ENCODE results near the gene CD3E. TPM values are rescaled to one million over a fixed set of nuclear protein-coding genes. Genes with fewer than 3 reads are reported as not detected.

Gene CD3E
- total RNA-seq, 2 donors from 2014 or later: 25.7 to 148 TPM

DNA sequence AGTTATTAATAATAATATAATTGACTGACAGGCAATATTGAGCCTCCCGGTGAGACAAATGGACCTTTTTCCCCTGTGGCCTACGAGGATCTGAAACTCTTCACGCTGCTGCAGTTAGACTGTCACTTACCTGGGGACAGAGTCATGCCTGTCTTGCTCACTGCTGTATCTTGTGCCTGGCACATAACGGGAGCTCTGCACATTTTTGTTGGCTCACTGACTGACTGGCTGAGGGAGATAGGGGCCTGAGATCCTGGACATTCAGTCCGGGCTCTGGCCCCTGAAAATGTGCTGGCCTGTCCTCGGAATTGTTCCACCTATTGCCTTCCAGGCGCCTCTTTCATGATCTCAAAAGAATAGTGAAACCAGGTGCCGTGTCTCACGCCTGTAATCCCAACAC lies 38.7 kb downstream of the CD3E start:
- Mint-ChIP-seq H3K27me3 (no peaks in the 10 kb centered on the region), H3K9me3 (no peaks in the 10 kb centered on the region), H3K36me3 (peaks cover 5% of the 10 kb centered on the region), H3K27ac (peak overlapping the region in 1 of 2 donors; percentile 81), H3K4me3 (peak overlapping the region; percentile 91), H3K4me1 (ENCODE audit: low read depth in 2 of 2) (peaks cover 29 to 52% of the 10 kb centered on the region in 2 donors)
- DNase-seq (ENCODE audit: low spot score) (no peak), ATAC-seq (no peak)

DNA sequence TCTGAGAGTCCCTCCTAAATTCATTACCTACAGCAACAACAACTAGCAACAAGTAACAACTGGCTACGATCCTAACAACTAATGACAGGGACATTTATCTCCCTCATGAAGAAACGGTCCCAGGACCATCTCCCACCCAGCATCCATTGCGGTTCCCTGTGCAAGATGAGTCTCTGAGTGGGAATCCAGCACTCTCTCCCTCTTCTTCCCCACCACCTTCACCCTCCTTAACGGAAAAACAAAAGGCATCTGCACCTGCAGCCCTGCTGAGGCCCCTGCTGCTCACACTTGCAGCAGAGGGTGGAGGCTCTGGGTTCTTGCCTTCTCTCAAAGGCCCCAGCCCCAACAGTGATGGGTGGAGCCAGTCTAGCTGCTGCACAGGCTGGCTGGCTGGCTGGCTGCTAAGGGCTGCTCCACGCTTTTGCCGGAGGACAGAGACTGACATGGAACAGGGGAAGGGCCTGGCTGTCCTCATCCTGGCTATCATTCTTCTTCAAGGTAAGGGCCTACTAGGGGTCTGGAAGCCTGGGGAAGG lies 39.5 kb downstream of the CD3E start, which contains the start of gene CD3G:
TSS of gene CD3G (plus strand) at position 364 of the 535 bp plus-strand sequence. CDS start at position 444, 80 bp downstream.
- peaks cover 5% of the 10 kb centered on the region for H3K36me3 Mint-ChIP-seq
- peak within 1 kb of the TSS; percentile 18 to 81 for H3K27ac Mint-ChIP-seq
- H3K4me1 Mint-ChIP-seq (ENCODE audit: low read depth in 2 of 2): peaks cover 22 to 51% of the 10 kb centered on the region in 2 donors
- ATAC-seq (peak in 1 of 2 donors; percentile 51), DNase-seq (ENCODE audit: low spot score) (no peak)
- H3K9me3 Mint-ChIP-seq: no peaks in the 10 kb centered on the region
- no peaks in the 10 kb centered on the region for H3K27me3 Mint-ChIP-seq
- peak within 1 kb of the TSS; percentile 91 for H3K4me3 Mint-ChIP-seq

DNA sequence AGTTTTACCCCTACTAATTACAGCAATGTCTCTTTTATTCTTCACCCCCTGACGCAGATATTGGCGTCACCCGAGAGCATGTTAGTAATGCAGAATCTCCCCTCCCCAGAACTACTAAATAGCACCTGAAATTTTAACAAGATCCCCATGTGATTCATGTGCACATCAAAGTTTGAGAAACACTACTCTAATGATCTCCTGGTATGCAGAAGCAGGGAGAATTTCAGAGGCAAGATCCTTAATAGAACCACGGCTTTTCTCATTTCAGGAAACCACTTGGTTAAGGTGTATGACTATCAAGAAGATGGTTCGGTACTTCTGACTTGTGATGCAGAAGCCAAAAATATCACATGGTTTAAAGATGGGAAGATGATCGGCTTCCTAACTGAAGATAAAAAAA lies 44.9 kb downstream of the CD3E start:
- Mint-ChIP-seq H3K27ac (peak overlapping the region in 1 of 2 donors; percentile 9), H3K27me3 (no peaks in the 10 kb centered on the region), H3K36me3 (no peaks in the 10 kb centered on the region), H3K4me3 (no peak overlapping the region), H3K4me1 (ENCODE audit: low read depth in 2 of 2) (peaks cover 9 to 38% of the 10 kb centered on the region in 2 donors), H3K9me3 (no peaks in the 10 kb centered on the region)
- no peak for DNase-seq (ENCODE audit: low spot score)
- ATAC-seq: no peak

DNA sequence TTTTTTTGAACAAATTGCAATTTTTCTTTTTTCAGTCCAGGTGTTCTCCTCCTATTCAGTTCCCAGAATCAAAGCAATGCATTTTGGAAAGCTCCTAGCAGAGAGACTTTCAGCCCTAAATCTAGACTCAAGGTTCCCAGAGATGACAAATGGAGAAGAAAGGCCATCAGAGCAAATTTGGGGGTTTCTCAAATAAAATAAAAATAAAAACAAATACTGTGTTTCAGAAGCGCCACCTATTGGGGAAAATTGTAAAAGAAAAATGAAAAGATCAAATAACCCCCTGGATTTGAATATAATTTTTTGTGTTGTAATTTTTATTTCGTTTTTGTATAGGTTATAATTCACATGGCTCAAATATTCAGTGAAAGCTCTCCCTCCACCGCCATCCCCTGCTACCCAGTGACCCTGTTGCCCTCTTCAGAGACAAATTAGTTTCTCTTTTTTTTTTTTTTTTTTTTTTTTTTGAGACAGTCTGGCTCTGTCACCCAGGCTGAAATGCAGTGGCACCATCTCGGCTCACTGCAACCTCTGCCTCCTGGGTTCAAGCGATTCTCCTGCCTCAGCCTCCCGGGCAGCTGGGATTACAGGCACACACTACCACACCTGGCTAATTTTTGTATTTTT lies 48.7 kb downstream of the CD3E start:
- Mint-ChIP-seq H3K4me1 (ENCODE audit: low read depth in 2 of 2) (peaks cover 0 to 18% of the 10 kb centered on the region in 2 donors), H3K36me3 (no peaks in the 10 kb centered on the region), H3K27me3 (no peaks in the 10 kb centered on the region), H3K27ac (no peak overlapping the region), H3K9me3 (no peaks in the 10 kb centered on the region), H3K4me3 (no peak overlapping the region)
- DNase-seq (ENCODE audit: low spot score) (no peak), ATAC-seq (no peak)

DNA sequence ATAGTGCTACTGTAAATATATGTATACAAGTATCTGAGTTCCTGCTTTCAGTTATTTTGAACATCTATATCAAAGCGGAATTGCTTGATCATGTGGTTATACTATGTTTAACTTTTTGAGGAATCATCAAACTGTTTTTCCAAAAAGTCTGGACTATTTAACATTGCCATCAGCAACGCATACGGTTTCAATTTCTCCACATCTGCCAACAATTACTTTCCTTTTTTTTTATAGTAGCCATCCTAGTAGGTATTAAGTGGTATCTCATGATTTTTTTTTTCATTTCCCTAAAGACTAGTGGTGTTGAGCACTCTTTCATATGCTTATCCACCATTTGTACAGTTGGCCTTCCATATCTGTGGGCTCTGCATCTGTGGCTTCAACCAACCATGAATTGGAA lies 53.5 kb downstream of the CD3E start:
- DNase-seq (ENCODE audit: low spot score) (no peak), ATAC-seq (no peak)
- H3K4me1 Mint-ChIP-seq (ENCODE audit: low read depth in 2 of 2): peaks cover 27 to 32% of the 10 kb centered on the region in 2 donors
- H3K27me3 Mint-ChIP-seq: no peaks in the 10 kb centered on the region
- no peaks in the 10 kb centered on the region for H3K9me3 Mint-ChIP-seq
- H3K27ac Mint-ChIP-seq: peak overlapping the region; percentile 6 to 95
- H3K4me3 Mint-ChIP-seq: no peak overlapping the region
- peaks cover 11% of the 10 kb centered on the region for H3K36me3 Mint-ChIP-seq

DNA sequence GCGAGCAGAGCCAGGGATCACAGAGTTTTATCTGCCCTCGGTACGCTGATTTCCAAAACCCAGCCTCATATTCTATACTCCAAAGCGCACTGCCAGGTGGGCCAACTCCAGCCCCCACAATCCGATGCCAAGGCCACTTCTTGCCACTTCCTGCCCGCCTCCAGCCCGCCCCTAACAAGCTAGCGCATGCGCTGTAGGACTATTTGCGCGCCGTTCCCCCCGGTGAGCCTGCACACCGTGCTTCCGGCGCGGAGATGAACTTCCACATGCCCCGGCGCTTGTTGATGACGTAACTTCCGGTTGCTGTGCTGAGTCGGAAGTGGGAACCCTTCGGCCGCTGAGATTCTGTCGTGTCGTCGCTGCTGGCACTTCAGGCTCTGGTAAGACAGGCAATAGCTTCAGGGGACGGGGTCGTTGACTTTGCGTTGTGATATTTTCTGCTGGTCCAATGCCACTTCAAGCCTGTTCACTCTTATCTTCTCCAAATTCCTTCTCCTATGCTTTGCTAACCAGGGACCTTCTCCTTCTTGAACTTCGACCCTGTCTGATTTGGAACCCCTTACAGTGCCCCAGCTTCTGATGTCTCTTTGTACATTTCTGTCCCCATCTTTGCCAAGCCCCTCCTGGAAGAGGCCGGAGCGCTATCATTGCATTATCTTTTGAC lies 54.9 kb downstream of the CD3E start, which contains the start of gene UBE4A:
TSS of gene UBE4A (plus strand) at position 306 of the 664 bp plus-strand sequence. CDS start 5,481 bp downstream, outside the sequence.
- ATAC-seq: peak; percentile 96
- Mint-ChIP-seq H3K9me3 (no peaks in the 10 kb centered on the region), H3K27ac (peak within 1 kb of the TSS; percentile 95 to 99), H3K36me3 (peaks cover 11% of the 10 kb centered on the region), H3K4me1 (ENCODE audit: low read depth in 2 of 2) (peaks cover 30 to 37% of the 10 kb centered on the region in 2 donors), H3K4me3 (peak within 1 kb of the TSS; percentile 98), H3K27me3 (no peaks in the 10 kb centered on the region)
- DNase-seq (ENCODE audit: low spot score): peak; percentile 99

DNA sequence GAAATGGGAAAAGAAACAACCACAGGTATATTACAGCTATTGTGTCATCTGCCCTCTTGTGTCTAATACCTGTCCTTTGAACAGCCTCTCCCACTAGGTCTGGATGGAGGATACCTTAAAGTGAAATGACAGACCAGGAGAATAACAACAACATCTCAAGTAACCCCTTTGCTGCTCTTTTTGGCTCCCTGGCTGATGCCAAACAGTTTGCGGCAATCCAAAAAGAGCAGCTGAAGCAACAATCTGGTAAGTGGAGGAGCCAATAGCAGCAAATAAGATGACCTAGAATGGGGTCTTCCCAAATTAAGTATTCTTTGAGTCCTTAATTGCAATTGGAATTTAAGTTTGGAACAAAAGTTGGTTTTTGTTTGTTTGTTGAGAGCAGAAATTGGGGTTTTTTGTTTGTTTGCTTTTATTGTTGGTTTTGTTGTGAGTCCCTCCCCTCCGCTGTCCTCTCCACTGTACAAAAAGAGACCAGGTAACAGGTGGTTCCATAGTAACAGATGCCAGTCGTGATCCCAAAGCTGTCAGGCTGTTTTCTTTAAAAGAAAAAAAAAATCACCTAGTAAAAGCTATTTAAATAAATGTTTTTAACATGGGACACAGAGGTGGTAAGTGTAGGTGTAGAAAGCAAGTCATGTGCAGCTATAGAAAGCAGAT lies 60.6 kb downstream of the CD3E start:
- Mint-ChIP-seq H3K27ac (no peak overlapping the region), H3K4me3 (no peak overlapping the region), H3K9me3 (no peaks in the 10 kb centered on the region), H3K36me3 (peaks cover 24% of the 10 kb centered on the region), H3K4me1 (ENCODE audit: low read depth in 2 of 2) (peaks cover 18 to 27% of the 10 kb centered on the region in 2 donors), H3K27me3 (no peaks in the 10 kb centered on the region)
- ATAC-seq (no peak), DNase-seq (ENCODE audit: low spot score) (no peak)

Other genes starting within 250 kb of the CD3E start
- under 1 TPM in 1 of 2 donors, not detected in 1; 0.19 TPM for gene TMPRSS4, start 227.7 kb upstream of the CD3E start, total RNA-seq
- gene SMIM35, start 217.8 kb upstream of the CD3E start, total RNA-seq: not detected
- not detected for gene SCN4B, start 151.9 kb upstream of the CD3E start, total RNA-seq
- not detected for gene SCN2B, start 128.1 kb upstream of the CD3E start, total RNA-seq
- 1 to 10 TPM; 1.4 to 8.5 TPM for gene JAML, start 79.7 kb upstream of the CD3E start, total RNA-seq
- 10 to 100 TPM; 10.8 to 12.8 TPM for gene MPZL3, start 52.4 kb upstream of the CD3E start, total RNA-seq
- gene MPZL2, start 40.4 kb upstream of the CD3E start, total RNA-seq: under 1 TPM in 1 of 2 donors, not detected in 1; 0.45 TPM
- gene CD3D, start 38.0 kb downstream of the CD3E start, total RNA-seq: 100 to 1,000 TPM in 1 of 2 donors, 10 to 100 TPM in 1; 30.5 to 161 TPM
- 10 to 100 TPM in 1 of 2 donors, 1 to 10 TPM in 1; 7.1 to 49.4 TPM for gene CD3G, start 39.6 kb downstream of the CD3E start, total RNA-seq
- gene UBE4A, start 54.9 kb downstream of the CD3E start, total RNA-seq: 10 to 100 TPM; 45.0 to 58.8 TPM
- 100 to 1,000 TPM; 183 to 189 TPM for gene ATP5MG, start 96.9 kb downstream of the CD3E start, total RNA-seq
- 100 to 1,000 TPM; 145 to 202 TPM for gene KMT2A, start 131.8 kb downstream of the CD3E start, total RNA-seq
- gene TTC36, start 222.7 kb downstream of the CD3E start, total RNA-seq: 1 to 10 TPM; 2.5 to 3.4 TPM
- 1 to 10 TPM; 6.9 to 9.8 TPM for gene TMEM25, start 226.5 kb downstream of the CD3E start, total RNA-seq

Measured in natural killer cell treated with Interleukin-12 subunit alpha and Interleukin-12 subunit beta and Interleukin-15 and Interleukin-18, amount 100 ng/mL, for 72 hours (primary cell).